GM11168 (cell line): ENCODE results near the gene CDH13.

Experiments used
- in situ Hi-C: fragments of 300-500 bp; cut with MboI; formaldehyde crosslinking; loops from one replicate; pipeline ENCODE4 v1.12.0; 2022; ENCODE audit warnings: low sequenced_read_pairs; ENCODE audit not compliant: unreplicated experiment

The CDH13 gene

DNA sequence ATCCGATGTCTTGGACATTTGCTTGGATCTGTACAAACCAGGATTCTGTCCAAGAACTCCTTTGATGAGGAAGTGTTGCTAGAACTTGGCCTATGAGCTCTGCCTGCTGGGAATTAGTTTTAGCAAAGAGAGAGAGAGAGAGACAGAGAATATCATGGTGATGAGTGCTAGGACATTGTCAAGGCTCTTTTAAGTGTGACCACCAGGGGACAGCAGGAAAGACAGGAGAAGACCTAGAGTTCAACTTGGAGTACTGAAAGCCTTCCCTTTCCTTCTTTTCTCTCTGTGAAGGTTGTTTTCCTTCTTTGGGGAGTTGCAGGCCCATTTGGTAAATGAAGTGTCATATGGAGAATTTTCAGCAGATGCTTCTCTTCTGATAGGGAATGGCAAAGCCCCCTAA lies 791.8 kb downstream of the CDH13 start:
- in situ Hi-C loops = no loop called here

DNA sequence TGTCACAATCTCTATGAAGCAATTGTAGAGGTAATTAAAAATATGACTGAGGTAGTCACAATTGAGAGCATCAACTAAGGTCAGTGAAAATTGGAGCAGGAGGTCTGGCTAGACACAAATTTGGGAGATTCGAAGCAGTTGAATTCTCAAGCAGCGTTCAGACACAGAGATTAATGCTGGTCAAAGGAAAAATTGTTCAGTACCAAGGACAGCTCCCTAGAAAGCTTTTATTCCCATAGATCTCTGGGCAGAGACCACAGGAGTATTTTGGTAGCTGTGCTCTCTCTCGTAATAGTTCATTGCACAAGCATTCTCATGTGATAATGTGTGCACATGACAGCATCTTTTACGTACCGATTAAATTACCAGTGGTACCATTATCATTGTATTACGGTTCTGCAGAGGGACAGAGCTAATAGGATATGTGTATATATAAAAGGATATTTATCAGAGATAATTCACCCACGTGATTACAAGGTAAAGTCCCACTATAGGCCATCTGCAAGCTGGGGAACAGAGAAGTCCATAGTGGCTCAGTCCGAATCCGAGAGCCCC lies 793.5 kb downstream of the CDH13 start:
- in situ Hi-C loops = no loop called here

DNA sequence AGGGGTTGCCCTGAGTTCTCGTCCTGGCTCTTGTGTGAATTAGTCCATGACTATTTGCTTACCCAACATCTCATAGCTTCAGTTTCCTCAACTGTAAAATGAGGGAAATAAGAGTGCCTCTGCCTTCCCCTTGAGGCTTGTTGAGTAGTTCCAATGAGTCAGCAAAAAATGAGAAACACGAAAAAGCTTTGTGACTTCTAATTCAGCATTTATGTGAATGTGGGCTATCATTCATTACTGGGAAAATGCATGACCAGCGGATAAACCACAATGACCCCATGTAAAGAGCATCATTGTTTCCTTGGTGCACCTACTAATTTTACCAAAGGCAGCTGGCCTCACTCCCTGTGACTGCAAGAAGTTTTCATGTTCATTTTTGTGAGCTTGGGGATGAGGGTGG lies 806.4 kb downstream of the CDH13 start:
- in situ Hi-C loops = no loop called here

DNA sequence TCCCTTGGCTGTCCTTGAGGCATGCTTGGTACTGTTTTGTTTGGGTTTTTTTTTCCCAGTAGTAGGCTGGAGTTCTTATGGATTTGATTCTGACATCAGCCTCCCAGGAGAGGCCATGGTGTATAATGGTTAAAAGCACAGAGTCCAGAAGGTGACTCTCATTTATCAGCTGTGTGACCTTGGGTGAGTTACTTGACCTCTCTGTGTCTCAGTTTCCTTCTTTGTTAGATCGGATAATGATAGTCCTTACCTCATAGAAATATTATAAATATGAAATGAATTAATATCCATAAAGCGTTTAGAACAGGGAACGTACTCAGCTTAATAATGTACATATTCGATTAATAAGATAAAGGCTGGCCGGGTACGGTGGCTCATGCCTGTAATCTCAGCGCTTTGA lies 810.3 kb downstream of the CDH13 start:
- in situ Hi-C loops = no loop called here

DNA sequence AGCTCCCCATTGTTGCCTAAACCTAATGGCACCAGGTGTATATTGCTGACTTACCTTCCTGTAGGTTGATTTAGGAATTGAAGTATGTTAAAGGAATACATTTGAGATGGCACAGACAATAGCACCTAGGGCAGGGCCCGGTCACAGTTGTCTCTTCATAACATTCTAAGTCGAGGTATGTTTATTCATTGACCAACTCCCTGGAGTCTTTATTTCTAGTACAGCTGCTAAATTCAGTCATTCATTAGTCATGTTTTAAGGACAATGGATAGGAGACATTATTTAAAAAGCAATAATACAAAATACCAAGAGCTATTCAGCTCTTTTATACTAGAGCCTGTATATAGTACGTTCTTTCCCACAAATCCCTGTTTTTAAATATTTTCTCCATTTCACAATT lies 811.6 kb downstream of the CDH13 start:
- in situ Hi-C loops = no loop called here

DNA sequence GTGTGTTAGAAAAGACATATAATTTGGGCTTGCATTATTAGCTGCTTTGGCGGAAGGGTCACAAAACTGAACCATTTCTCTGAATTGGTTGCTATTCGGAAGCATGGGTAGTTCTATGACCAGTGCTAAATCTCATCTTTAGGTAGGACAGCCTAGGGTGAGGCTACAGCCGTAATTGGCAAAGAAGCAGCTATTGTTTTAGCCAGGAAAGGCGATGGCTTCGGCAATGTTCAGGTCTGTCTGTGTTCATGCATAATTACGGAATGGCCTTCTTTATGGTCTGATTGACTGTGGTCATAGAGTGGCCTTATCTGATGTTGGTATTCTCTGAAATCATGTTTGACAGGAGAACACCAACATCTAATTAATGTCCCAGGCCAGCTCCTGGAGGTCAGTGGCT lies 812.6 kb downstream of the CDH13 start:
- in situ Hi-C loops = no loop called here

DNA sequence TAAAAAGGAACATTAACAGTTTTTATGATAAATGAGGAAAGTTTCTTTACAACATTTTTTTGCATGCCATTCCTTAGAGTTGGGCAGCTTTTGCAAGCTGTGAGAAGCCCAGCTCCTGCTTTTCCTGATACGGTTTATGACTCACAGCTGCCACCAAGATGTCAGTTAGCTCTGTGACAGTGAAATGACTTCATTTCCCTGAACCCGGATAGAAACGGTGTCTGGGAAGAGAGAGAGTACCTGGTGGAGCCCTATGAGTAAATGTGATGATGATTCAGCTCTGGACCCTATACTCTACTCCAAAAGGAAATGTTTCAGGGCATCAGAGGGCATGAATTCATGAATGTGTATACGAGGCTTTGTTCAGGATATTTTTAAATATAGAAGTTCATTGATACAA lies 814.7 kb downstream of the CDH13 start:
- in situ Hi-C loops = no loop called here

DNA sequence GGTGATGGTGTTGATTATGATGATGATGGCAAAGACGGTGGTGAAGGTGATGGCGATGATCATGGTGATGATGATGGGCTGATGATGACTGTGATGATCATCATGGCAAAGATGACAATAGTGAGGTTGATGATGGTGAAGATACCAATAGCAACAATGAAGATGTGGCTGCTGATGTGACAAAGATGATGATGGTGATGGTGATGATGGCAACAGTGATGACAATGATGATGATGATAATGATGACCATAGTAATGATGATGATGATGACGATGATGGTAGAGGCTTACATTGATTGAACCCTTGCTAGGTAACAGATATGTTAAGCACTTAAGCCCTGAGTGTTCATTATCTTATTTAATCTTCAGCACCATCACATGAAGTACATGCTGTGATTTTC lies 817.2 kb downstream of the CDH13 start:
- in situ Hi-C loops = no loop called here

DNA sequence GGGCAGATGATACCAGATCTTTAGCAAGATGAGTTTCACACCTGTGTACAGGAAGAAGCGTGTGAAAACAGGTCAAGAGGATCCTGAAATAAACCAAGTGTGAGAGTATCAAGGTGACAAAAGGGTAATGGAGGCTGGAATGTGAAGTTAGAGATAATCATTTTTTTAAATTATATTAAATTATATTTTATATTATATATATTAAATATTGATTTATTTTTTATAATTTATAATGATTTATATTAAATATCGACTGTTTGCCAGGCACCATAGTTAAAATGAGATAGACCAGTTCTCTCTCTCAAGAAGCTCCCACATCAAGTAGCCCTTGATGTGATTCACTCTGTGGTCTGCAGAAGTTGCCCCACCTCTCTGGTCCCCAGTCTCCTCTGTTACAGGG lies 820.8 kb downstream of the CDH13 start:
- in situ Hi-C loops = no loop called here

DNA sequence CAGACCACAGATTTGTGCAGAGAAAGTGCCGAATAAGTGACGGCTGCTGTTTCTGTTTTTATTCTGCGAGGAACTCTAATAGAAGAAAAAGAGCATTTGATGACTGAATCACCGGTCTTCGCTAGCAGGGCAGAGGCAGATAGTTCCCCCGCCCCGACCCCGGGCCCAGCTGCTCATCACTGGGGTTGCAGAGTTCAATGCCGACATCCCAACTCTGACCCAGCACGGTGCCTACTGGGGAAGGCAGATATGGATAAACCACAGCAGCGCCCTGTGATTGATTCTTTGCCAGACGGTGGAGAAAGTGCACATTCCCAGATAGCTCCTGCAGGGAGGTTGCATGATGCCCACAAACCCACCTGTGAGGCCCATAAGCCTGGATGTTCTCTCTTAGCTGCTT lies 823.1 kb downstream of the CDH13 start:
- in situ Hi-C loops = no loop called here

DNA sequence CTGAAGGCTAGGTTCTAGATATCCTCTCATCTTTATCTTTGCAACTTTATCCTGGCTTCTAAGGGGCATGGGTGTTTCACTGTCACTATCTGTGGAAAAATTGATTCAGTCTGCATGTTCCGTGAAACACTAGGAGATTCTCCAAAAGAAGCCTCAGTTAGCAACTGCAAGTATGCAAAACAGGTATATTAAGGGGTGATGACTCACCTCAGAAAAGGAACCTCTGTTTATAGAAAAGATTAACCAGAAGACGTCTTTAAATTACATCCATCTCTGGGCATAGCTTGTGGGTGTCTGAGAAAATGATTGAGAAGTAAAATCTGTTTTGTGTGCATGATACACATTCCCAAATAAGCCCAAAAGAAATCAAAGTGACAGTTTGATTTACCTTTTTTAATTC lies 827.2 kb downstream of the CDH13 start:
- in situ Hi-C loops = no loop called here

DNA sequence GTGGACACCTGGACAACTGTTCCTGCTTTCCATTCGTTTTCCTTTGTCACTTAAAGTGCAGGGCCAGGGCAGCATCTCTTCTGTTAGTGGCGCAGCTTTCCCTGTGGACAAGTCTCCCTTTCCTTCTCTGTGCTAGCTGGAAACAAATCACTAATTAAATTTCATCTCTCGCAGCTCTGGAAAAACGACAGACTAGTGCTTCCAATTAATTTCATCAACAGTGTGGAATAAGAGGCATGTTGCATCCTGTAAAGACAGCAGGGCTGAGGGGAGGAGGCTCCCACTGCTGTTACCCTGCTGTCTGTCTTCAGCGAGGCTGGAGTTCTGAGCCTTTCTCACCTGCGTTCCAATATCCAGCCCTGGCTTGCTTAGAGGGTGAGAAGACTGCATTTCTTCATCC lies 828.9 kb downstream of the CDH13 start:
- in situ Hi-C loops = no loop called here

DNA sequence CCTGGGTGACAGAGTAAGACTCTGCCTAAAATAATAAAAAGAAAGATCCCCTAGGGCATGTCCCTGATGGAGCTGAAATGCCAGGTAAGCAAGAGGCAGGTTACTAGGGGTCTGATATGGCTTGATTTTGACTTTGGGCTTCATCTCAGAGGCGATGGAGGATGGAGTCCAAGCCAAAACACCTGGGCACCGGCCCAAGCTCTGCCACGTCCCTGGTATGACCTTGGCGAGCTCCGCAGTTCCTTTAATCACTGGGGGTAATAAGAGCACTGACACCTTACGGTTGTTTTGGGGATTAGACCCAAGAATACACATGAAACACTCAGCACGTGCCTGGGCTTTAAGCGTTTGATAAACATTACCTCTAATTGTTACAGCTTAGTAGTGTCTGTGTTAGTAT lies 830.2 kb downstream of the CDH13 start:
- in situ Hi-C loops = no loop called here

DNA sequence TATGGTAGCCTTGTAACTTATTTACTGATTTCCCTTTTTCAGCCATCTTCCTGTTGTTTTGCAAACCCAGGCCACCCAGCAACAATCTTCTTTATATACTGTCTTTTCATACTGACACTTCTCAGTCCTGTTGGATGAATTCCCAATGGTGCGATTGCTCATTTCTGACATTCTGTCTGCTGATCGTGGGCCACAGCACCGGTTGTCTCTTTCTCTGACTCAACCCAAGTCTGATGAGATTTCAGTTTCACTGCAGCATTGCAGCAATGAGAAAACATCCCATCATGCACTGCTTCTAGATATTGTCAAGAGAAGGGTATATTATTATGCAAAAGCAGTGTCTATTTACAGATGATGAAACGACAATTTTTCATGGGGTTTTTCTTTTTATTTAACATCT lies 831.8 kb downstream of the CDH13 start:
- in situ Hi-C loops = no loop called here

DNA sequence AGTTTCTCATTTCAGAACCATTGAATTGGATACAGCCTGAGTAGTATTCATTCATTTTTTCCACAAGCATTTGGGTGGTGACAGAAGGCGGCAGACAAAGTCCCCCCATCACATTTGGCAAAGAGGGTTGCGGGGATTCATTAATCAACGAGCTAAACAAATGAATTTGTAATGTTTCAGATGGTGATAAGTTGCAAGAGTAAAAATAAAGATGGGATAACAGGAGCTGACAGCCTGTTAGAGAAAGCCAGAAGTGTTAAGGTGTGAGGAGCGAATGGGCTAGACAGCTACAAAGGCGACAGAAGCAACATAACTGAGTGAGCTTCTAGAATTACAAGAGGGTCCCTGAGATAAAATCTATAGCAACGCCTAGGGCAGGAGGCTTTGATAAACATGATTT lies 838.2 kb downstream of the CDH13 start:
- in situ Hi-C loops = no loop called here

DNA sequence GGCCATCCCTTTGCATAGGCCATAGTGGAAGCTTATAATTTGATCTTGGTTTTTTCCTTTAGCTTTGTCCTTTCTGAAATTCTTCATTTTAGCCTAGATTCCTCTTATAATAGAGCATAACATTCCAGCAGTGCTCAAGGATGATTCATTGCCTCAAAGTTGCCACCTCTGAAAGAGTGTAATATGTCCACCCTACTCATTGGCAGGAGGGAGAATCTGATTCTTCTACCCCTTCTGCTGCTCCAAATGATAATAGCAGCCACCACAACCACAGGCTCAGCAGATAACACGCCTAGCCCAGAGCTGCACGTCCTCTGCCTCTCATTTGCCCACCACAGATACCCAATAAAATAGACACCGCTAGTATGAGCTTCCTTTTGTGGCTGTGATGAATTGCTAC lies 843.6 kb downstream of the CDH13 start:
- in situ Hi-C loops = no loop called here

DNA sequence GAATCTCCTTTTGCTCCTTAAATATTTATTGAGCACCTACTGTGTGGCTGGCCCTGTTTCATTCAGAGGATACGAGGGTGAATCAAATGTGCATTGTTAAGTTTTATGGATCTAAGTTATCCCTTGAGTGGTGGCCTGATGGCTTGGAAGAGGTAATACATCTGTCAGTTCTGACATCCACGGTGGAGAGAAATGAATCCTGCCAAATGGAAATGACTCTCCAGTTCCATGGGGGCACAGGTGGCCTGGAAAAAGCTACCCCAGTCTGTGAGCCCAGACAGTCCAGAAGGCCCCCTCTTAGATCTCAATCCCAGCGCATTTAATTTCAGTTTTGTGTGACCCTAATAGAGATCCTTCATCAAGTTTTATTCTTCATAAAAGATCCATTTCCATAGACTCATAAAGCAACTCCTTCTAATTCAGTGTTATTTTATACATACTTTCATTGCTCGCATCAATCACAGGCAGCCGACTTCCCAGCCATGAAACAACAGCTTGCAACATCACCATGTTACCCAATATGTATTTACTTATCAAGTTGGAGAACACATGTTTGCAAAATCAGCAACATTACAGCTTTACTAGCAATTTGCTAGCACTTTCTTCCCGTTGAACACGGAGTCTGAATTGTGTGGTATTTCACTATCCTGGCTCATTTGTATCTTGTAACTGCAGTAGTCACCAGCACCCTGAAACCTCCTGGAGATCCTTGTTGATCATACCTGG lies 846.2 kb downstream of the CDH13 start:
- in situ Hi-C loops = no loop called here

DNA sequence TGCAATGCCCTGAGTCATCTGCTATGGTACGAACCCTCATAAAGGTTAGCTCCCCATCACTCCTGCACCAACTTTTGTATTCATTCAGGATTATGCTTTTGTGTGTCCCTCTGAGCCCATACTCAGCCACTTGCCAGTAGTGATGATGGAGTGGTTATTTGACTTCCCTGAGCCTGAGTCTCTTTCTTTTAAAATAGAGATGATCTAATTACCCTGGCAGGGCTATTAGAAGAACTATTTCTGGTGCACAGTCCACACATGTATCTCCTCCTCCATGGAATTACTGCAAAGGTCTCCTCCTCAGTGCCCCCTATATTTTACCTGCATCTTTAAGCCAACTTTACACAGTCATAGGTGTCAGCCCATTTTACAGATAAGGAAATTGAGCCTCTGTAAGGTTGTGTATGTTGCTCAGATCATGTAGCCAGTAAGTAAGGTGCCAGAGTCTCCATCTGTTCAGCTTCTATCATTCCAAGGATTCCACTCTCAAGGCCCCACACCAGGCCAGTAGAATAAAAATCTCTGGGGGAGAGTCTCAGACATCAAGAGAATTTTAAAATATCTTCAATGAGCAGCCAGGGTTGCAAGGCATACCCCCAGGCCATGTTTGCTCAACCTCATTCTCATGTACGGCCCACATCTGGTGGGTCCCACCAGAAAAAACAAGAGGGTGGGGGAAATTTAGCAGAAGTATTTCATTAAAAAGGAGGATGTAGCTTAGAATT lies 847.3 kb downstream of the CDH13 start:
- in situ Hi-C loops = no loop called here

DNA sequence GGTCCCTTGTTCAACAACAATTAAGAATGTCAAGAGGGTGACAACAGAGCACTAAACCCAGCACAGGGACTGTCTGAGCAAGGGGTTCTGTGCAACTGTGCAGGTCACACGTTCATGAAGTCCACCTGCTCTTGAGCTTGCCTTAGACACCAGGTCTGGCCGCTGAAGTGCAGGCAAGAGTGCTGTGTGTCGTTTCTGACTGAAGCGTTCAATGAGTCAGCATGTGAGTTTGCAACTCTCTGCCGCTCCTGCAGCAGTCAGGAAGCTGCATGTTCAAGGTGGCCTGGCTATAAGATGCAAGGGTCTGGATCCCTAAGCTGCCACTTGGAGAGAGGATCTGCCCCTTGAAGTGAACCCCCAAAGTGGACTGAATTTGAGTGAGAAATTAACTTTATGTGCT lies 848.3 kb downstream of the CDH13 start:
- in situ Hi-C loops = no loop called here

DNA sequence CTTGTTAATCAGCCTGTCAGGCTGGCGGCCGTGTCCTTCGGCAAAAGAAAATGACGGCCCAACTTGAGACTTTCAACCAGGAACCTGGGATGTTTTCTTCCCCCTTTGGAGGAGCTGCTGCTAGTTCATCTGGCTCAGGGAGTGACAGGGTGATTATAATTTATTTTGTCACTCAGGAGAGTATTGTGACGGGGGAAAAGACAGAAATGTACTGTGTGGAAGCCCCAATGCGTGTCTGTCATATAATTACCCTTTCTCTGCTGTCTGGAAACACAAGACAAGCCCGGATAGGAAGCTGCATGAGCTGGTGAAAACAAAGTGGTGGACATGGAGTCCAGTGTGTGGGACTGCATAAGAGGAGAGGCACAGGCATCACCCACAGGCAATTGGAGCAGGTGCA lies 854.8 kb downstream of the CDH13 start:
- in situ Hi-C loops = no loop called here

DNA sequence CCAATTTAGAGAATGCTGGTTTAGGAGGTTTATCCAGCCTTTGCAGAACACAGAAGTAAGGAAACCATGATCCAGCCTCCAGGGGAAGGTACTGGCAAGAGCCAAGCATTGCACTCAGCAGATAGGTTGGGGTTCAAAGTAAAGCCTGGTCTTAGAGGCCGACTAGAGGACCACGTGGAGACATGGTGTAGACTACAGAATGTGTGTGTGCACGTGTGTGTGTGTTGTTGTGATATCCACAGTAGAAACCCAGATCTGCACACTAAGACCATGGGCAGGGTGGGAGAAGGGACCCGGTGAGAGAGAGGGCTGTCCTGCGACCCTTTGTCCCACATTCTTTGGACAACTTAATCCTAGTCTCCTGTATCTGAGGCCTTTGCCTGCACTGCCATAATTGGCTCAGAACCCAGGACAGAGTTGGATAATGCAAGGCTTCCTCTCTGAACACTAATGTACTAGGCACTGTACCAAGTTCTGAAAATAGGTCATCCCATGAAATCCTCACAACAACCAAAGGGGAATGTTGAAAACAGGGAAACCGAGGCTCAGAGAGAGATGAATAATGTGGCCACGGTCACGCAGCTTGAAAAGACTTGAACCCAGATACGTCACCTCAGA lies 855.9 kb downstream of the CDH13 start:
- in situ Hi-C loops = no loop called here
